ENCODE measurements around the gene LIN52.

DNA sequence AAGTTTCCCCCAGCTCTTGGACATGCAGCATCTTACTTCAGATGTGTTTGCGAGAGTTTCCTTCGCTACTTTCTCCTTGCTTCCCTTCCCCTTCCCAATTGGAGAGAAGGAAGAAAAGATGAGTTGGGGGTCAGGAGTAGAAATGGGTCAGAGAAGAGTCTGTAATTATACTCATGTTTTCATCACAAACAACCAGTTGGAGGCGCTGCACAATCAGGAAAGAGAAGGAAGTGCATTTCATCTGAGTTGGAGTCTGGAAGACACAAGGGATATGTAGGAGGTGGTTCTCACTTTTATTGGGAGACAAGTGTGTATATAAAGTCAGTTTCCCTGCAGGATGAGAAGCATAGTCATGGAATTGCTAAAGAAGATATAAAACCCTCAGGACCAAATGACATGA lies 123.2 kb downstream of the LIN52 start:
- no peak for TF ChIP-seq EZH2 (IDR thresholded peaks at IDR 0.05; ENCODE audit: insufficient read depth, poor library complexity, severe bottlenecking)
- no peak for TF ChIP-seq EZH2phosphoT487 (IDR thresholded peaks at IDR 0.05; ENCODE audit: insufficient read depth, low read depth)
